GM18499 (cell line): ENCODE results near the gene STK11.

ENCODE experiments used
- ATAC-seq: cut with Tn5 transposase; IDR thresholded peaks from one replicate; pipeline ENCODE4 v1.9.1; 2021; ENCODE audit warnings: moderate number of reproducible peaks; ENCODE audit not compliant: insufficient read depth, unreplicated experiment

The STK11 gene

GRCh38 chr19:1234051-1234954 is 28.7 kb downstream of the STK11 start:
- no peak for ATAC-seq

- ATAC-seq, result no peak
Measured at GRCh38 chr19:1234955-1235380, 29.4 kb downstream of the STK11 start.

GRCh38 chr19:1235625-1236538 is 30.3 kb downstream of the STK11 start:
- ATAC-seq, result no peak

- ATAC-seq, result no peak
Measured at GRCh38 chr19:1236576-1236975, 31.0 kb downstream of the STK11 start.

GRCh38 chr19:1237027-1237659 is 31.6 kb downstream of the STK11 start:
- no peak for ATAC-seq

GRCh38 chr19:1237754-1238368 is 32.3 kb downstream of the STK11 start, which contains the start of gene CBARP:
Gene CBARP (minus strand): TSS chr19:1238005. CDS start chr19:1236100, 1,905 bp downstream.
- no peak for ATAC-seq

GRCh38 chr19:1238369-1239303 is 33.1 kb downstream of the STK11 start:
- ATAC-seq, result no peak

GRCh38 chr19:1239420-1239795 is 33.8 kb downstream of the STK11 start:
- no peak for ATAC-seq

GRCh38 chr19:1239796-1240737 is 34.5 kb downstream of the STK11 start:
- ATAC-seq, result no peak

GRCh38 chr19:1240925-1241324 is 35.3 kb downstream of the STK11 start:
- ATAC-seq, result no peak

GRCh38 chr19:1241417-1242095 is 36.0 kb downstream of the STK11 start, which contains the start of gene ATP5F1D:
Gene ATP5F1D (plus strand): TSS chr19:1241751. CDS start chr19:1241851, 100 bp downstream.
- ATAC-seq, result no peak

GRCh38 chr19:1243768-1244692 is 38.5 kb downstream of the STK11 start:
- no peak for ATAC-seq

GRCh38 chr19:1244693-1245451 is 39.3 kb downstream of the STK11 start:
- ATAC-seq, result no peak

GRCh38 chr19:1245494-1246264 is 40.1 kb downstream of the STK11 start:
- no peak for ATAC-seq
